GM23338 (cell line): ENCODE data around the gene ADGRF3.

Experiments used
- POLR2AphosphoS5 ChIP-seq: IDR thresholded peaks from 2 replicates; pipeline ENCODE4 v1.6.1; 2016; ENCODE audit warnings: antibody characterized with exemption, low read depth
- TF ChIP-seq, protein P1 (sequence below), 2 experiments: fragments of 200-600 bp in 1 of 2; sonication (generic) in 1 of 2; conservative IDR thresholded peaks; 2 replicates each; pipeline versions ENCODE4 v1.5.1 to v1.6.1; 2016 to 2017; ENCODE audit warnings: antibody characterized with exemption in 2 of 2, low read depth in 2 of 2, mild to moderate bottlenecking in 2 of 2, moderate library complexity in 1 of 2
- TF ChIP-seq, protein P2 (sequence below): IDR thresholded peaks from one replicate; pipeline ENCODE4 v1.6.1; 2018; ENCODE audit warnings: antibody characterized with exemption; ENCODE audit not compliant: unreplicated experiment
- TF ChIP-seq, protein P3 (sequence below): IDR thresholded peaks from 2 replicates; pipeline ENCODE4 v1.6.1; 2016; ENCODE audit warnings: antibody characterized with exemption

DNA sequence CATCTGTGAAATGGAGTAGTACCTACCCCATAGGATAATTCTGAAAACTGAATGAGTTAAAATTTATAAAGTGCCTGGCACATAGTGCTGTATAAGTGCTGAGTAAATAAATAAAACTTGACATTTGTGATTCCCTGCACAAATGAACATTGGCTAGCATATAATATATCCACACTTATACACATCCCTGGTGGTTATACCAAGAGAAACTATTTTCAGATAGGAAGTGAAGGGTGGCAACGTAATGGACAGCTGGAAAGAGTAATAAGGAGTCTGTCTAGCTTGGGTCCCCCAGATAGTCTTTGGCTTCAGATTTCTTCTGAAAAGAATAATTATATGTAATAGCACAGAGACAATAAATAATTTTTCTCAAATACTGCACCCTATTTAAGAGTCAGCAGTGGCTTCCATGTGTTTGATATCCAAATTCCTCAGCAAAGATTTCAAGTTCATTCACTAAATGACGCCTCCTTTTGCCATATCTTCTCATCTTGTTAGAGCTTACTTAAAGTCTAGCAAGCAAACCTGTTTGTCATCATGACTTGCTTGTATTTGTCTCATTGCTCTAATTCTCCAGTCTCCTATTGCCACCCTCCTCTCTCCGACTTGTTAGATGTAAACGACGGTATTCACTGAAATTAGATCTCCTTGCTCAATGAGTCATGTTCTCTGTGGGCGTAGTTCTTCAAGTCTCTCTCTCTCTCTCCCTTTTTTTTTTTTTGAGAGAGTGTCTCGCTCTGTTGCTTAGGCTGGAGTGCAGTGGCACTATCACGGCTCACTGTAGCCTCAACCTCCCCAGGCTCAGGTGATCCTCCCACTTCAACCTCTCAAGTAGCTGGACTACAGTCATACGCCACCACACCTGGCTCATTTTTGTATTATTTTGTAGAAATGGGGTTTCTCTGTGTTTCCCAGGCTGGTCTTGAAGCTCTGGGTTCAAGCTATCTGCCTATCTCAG lies 8.7 kb upstream of the ADGRF3 start:
- TF ChIP-seq, protein P1, sequence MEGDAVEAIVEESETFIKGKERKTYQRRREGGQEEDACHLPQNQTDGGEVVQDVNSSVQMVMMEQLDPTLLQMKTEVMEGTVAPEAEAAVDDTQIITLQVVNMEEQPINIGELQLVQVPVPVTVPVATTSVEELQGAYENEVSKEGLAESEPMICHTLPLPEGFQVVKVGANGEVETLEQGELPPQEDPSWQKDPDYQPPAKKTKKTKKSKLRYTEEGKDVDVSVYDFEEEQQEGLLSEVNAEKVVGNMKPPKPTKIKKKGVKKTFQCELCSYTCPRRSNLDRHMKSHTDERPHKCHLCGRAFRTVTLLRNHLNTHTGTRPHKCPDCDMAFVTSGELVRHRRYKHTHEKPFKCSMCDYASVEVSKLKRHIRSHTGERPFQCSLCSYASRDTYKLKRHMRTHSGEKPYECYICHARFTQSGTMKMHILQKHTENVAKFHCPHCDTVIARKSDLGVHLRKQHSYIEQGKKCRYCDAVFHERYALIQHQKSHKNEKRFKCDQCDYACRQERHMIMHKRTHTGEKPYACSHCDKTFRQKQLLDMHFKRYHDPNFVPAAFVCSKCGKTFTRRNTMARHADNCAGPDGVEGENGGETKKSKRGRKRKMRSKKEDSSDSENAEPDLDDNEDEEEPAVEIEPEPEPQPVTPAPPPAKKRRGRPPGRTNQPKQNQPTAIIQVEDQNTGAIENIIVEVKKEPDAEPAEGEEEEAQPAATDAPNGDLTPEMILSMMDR (conservative IDR thresholded peaks at IDR 0.05; ENCODE audit: low read depth in 2 of 2) = no peak
- TF ChIP-seq, protein P2, sequence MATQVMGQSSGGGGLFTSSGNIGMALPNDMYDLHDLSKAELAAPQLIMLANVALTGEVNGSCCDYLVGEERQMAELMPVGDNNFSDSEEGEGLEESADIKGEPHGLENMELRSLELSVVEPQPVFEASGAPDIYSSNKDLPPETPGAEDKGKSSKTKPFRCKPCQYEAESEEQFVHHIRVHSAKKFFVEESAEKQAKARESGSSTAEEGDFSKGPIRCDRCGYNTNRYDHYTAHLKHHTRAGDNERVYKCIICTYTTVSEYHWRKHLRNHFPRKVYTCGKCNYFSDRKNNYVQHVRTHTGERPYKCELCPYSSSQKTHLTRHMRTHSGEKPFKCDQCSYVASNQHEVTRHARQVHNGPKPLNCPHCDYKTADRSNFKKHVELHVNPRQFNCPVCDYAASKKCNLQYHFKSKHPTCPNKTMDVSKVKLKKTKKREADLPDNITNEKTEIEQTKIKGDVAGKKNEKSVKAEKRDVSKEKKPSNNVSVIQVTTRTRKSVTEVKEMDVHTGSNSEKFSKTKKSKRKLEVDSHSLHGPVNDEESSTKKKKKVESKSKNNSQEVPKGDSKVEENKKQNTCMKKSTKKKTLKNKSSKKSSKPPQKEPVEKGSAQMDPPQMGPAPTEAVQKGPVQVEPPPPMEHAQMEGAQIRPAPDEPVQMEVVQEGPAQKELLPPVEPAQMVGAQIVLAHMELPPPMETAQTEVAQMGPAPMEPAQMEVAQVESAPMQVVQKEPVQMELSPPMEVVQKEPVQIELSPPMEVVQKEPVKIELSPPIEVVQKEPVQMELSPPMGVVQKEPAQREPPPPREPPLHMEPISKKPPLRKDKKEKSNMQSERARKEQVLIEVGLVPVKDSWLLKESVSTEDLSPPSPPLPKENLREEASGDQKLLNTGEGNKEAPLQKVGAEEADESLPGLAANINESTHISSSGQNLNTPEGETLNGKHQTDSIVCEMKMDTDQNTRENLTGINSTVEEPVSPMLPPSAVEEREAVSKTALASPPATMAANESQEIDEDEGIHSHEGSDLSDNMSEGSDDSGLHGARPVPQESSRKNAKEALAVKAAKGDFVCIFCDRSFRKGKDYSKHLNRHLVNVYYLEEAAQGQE = no peak
- TF ChIP-seq, protein P3, sequence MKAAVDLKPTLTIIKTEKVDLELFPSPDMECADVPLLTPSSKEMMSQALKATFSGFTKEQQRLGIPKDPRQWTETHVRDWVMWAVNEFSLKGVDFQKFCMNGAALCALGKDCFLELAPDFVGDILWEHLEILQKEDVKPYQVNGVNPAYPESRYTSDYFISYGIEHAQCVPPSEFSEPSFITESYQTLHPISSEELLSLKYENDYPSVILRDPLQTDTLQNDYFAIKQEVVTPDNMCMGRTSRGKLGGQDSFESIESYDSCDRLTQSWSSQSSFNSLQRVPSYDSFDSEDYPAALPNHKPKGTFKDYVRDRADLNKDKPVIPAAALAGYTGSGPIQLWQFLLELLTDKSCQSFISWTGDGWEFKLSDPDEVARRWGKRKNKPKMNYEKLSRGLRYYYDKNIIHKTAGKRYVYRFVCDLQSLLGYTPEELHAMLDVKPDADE = no peak
- TF ChIP-seq POLR2AphosphoS5 = no peak
